ENCODE measurements around the gene NBPF11.
"Not testable (repeated sequence)": the region's sequence is repeated elsewhere in the genome, so short reads cannot be mapped to it uniquely, and the experiment has no call there.

Gene NBPF11

GRCh38 chr1:148120395-148120794 lies 31.7 kb downstream of the NBPF11 start:
- not testable (repeated sequence) for H3K27ac Mint-ChIP-seq; H3K27me3 Mint-ChIP-seq (ENCODE audit: low read depth); H3K4me3 Mint-ChIP-seq; H3K4me1 Mint-ChIP-seq (ENCODE audit: low read depth); H3K9me3 Mint-ChIP-seq; H3K36me3 Mint-ChIP-seq (ENCODE audit: low read depth)

- not testable (repeated sequence) for H3K4me3 Mint-ChIP-seq; H3K36me3 Mint-ChIP-seq (ENCODE audit: low read depth); H3K27ac Mint-ChIP-seq; H3K9me3 Mint-ChIP-seq; H3K4me1 Mint-ChIP-seq (ENCODE audit: low read depth)
- peaks cover 16% of the 10 kb centered on the region for H3K27me3 Mint-ChIP-seq (ENCODE audit: low read depth)
Observed at GRCh38 chr1:148095732-148096131, 56.3 kb downstream of the NBPF11 start.

GRCh38 chr1:148086196-148086595 lies 65.9 kb downstream of the NBPF11 start:
- not testable (repeated sequence) for H3K27me3 Mint-ChIP-seq (ENCODE audit: low read depth); H3K9me3 Mint-ChIP-seq; H3K27ac Mint-ChIP-seq; H3K4me3 Mint-ChIP-seq; H3K36me3 Mint-ChIP-seq (ENCODE audit: low read depth); H3K4me1 Mint-ChIP-seq (ENCODE audit: low read depth)

GRCh38 chr1:148081205-148081604 lies 70.9 kb downstream of the NBPF11 start:
- not testable (repeated sequence) for H3K36me3 Mint-ChIP-seq (ENCODE audit: low read depth); H3K27me3 Mint-ChIP-seq (ENCODE audit: low read depth); H3K9me3 Mint-ChIP-seq; H3K4me3 Mint-ChIP-seq; H3K27ac Mint-ChIP-seq; H3K4me1 Mint-ChIP-seq (ENCODE audit: low read depth)

GRCh38 chr1:148078632-148079519 lies 73.2 kb downstream of the NBPF11 start:
- not testable (repeated sequence) for H3K27ac Mint-ChIP-seq; H3K4me3 Mint-ChIP-seq; H3K36me3 Mint-ChIP-seq (ENCODE audit: low read depth); H3K9me3 Mint-ChIP-seq; H3K4me1 Mint-ChIP-seq (ENCODE audit: low read depth); H3K27me3 Mint-ChIP-seq (ENCODE audit: low read depth)

- not testable (repeated sequence) for H3K9me3 Mint-ChIP-seq; H3K4me3 Mint-ChIP-seq; H3K4me1 Mint-ChIP-seq (ENCODE audit: low read depth); H3K27ac Mint-ChIP-seq; H3K36me3 Mint-ChIP-seq (ENCODE audit: low read depth); H3K27me3 Mint-ChIP-seq (ENCODE audit: low read depth)
Observed at GRCh38 chr1:148078090-148078489, 74.0 kb downstream of the NBPF11 start.

GRCh38 chr1:148077458-148077857 lies 74.6 kb downstream of the NBPF11 start:
- not testable (repeated sequence) for H3K27me3 Mint-ChIP-seq (ENCODE audit: low read depth); H3K4me1 Mint-ChIP-seq (ENCODE audit: low read depth); H3K36me3 Mint-ChIP-seq (ENCODE audit: low read depth); H3K27ac Mint-ChIP-seq; H3K4me3 Mint-ChIP-seq; H3K9me3 Mint-ChIP-seq

- not testable (repeated sequence) for H3K4me1 Mint-ChIP-seq (ENCODE audit: low read depth); H3K27me3 Mint-ChIP-seq (ENCODE audit: low read depth); H3K4me3 Mint-ChIP-seq; H3K27ac Mint-ChIP-seq; H3K9me3 Mint-ChIP-seq; H3K36me3 Mint-ChIP-seq (ENCODE audit: low read depth)
Observed at GRCh38 chr1:148073392-148073791, 78.7 kb downstream of the NBPF11 start.

- H3K36me3 Mint-ChIP-seq (ENCODE audit: low read depth); H3K9me3 Mint-ChIP-seq; H3K4me1 Mint-ChIP-seq (ENCODE audit: low read depth); H3K27me3 Mint-ChIP-seq (ENCODE audit: low read depth); H3K27ac Mint-ChIP-seq; H3K4me3 Mint-ChIP-seq: not testable (repeated sequence)
Observed at GRCh38 chr1:148068606-148069005, 83.5 kb downstream of the NBPF11 start.

GRCh38 chr1:148068201-148068600 lies 83.9 kb downstream of the NBPF11 start:
- not testable (repeated sequence) for H3K36me3 Mint-ChIP-seq (ENCODE audit: low read depth); H3K27me3 Mint-ChIP-seq (ENCODE audit: low read depth); H3K27ac Mint-ChIP-seq; H3K9me3 Mint-ChIP-seq; H3K4me1 Mint-ChIP-seq (ENCODE audit: low read depth); H3K4me3 Mint-ChIP-seq

GRCh38 chr1:148060294-148060701 lies 91.8 kb downstream of the NBPF11 start:
- not testable (repeated sequence) for H3K9me3 Mint-ChIP-seq; H3K4me1 Mint-ChIP-seq (ENCODE audit: low read depth); H3K27ac Mint-ChIP-seq; H3K36me3 Mint-ChIP-seq (ENCODE audit: low read depth)
- Mint-ChIP-seq H3K4me3 (peak overlapping the region; percentile 56), H3K27me3 (ENCODE audit: low read depth) (peaks cover 20% of the 10 kb centered on the region)

- H3K4me3 Mint-ChIP-seq; H3K9me3 Mint-ChIP-seq; H3K27ac Mint-ChIP-seq; H3K4me1 Mint-ChIP-seq (ENCODE audit: low read depth); H3K36me3 Mint-ChIP-seq (ENCODE audit: low read depth): not testable (repeated sequence)
- peaks cover 20% of the 10 kb centered on the region for H3K27me3 Mint-ChIP-seq (ENCODE audit: low read depth)
Observed at GRCh38 chr1:148057384-148057783, 94.7 kb downstream of the NBPF11 start.

Data from T-helper 1 cell treated with Interleukin-12 subunit alpha and Interleukin-12 subunit beta and Interleukin-4 antibody, amounts not matched to agents 30 μg/mL and 1 μg/mL, for 36 hours (primary cell).